SK-N-SH (cell line): ENCODE results near the gene WSB2. TPM values are rescaled to one million over a fixed set of nuclear protein-coding genes. Genes with fewer than 3 reads are reported as not detected.

Source experiments
- CTCF ChIA-PET: fragments of 300-600, 350-600 bp; formaldehyde crosslinking; extraction: SDS; loops from one replicate; lab custom pipeline; 2021; lab: Yijun Ruan, JAX
- POLR2A ChIA-PET: fragments of 350-600 bp; sonication (Branson Sonifier 250); formaldehyde crosslinking; extraction: SDS; loops from one replicate; lab custom pipeline; 2020; ENCODE audit warnings: antibody characterized with exemption, inconsistent platforms; lab: Yijun Ruan, JAX
- DNase-seq: peaks from one replicate; pipeline ENCODE4 v3.0.0; 2012
- H2AFZ ChIP-seq: fragments of 200-600 bp; sonication (generic); 2 replicates; pipeline ENCODE4 v1.8.1; 2016; ENCODE audit warnings: antibody characterized with exemption, mild to moderate bottlenecking, low read depth
- H3F3A ChIP-seq: fragments of 200-600 bp; sonication (generic); replicated peaks from 2 replicates; pipeline ENCODE3; 2016; ENCODE audit warnings: antibody characterized with exemption, mild to moderate bottlenecking; ENCODE audit not compliant: insufficient read depth
- H3K27ac ChIP-seq, 2 experiments: fragments of 200-500 bp in 1 of 2; fragments of 200-600 bp in 1 of 2; sonication (Bioruptor generic) in 1 of 2; sonication (generic), shearing (Covaris generic) in 1 of 2; 2 replicates each; pipeline versions ENCODE4 v1.5.1 to v1.6.1; 2014 to 2016; ENCODE audit warnings: low read depth in 2 of 2, inconsistent platforms in 1 of 2, low read length in 1 of 2, mild to moderate bottlenecking in 1 of 2, mixed read lengths in 1 of 2
- H3K27me3 ChIP-seq: fragments of 200-600 bp; sonication (generic), shearing (Covaris generic); 2 replicates; pipeline ENCODE4 v1.6.1; 2016; ENCODE audit warnings: mixed run types; ENCODE audit not compliant: insufficient read depth
- H3K36me3 ChIP-seq, 2 experiments: fragments of 200-500 bp in 1 of 2; fragments of 200-600 bp in 1 of 2; sonication (Bioruptor generic) in 1 of 2; sonication (generic) in 1 of 2; replicated peaks in 1 of 2; 2 replicates each; pipeline versions ENCODE3 to v1.5.1; 2014 to 2016; ENCODE audit warnings: low read length in 1 of 2, mild to moderate bottlenecking in 1 of 2; ENCODE audit not compliant: insufficient read depth in 2 of 2, control insufficient read depth in 1 of 2
- H3K4me1 ChIP-seq, 2 experiments: fragments of 200-500 bp in 1 of 2; fragments of 200-600 bp in 1 of 2; sonication (Bioruptor generic) in 1 of 2; sonication (generic), shearing (Covaris generic) in 1 of 2; 2 replicates each; pipeline versions ENCODE4 v1.5.1 to v1.6.1; 2014 to 2016; ENCODE audit warnings: low read depth in 1 of 2, low read length in 1 of 2, mixed run types in 1 of 2; ENCODE audit not compliant: insufficient read depth in 2 of 2, control insufficient read depth in 1 of 2
- H3K4me2 ChIP-seq: fragments of 200-600 bp; sonication (generic), shearing (Covaris generic); 2 replicates; pipeline ENCODE4 v1.6.1; 2017; ENCODE audit warnings: mixed run types
- H3K4me3 ChIP-seq, 2 experiments: fragments of 200-500 bp in 1 of 2; fragments of 200-600 bp in 1 of 2; sonication (Bioruptor generic) in 1 of 2; sonication (generic), shearing (Covaris generic) in 1 of 2; 2 replicates each; pipeline versions ENCODE4 v1.5.1 to v1.8.1; 2014 to 2016; ENCODE audit warnings: low read depth in 2 of 2, inconsistent platforms in 1 of 2, low read length in 1 of 2, mild to moderate bottlenecking in 1 of 2, mixed read lengths in 1 of 2, moderate library complexity in 1 of 2
- H3K79me2 ChIP-seq: fragments of 200-600 bp; sonication (generic); 2 replicates; pipeline ENCODE4 v1.8.1; 2017; ENCODE audit warnings: mild to moderate bottlenecking; ENCODE audit not compliant: insufficient read depth
- H3K9ac ChIP-seq: fragments of 200-600 bp; sonication (generic); 2 replicates; pipeline ENCODE4 v1.6.1; 2017; ENCODE audit warnings: mixed run types
- H3K9me2 ChIP-seq: fragments of 200-600 bp; sonication (generic); 2 replicates; pipeline ENCODE4 v1.6.1; 2017; ENCODE audit warnings: mixed run types
- H3K9me3 ChIP-seq: fragments of 200-600 bp; sonication (generic); 2 replicates; pipeline ENCODE4 v1.6.1; 2017; ENCODE audit warnings: mixed run types, mild to moderate bottlenecking, moderate library complexity
- H4K20me1 ChIP-seq: fragments of 200-600 bp; sonication (generic); 2 replicates; pipeline ENCODE4 v1.6.1; 2017; ENCODE audit warnings: mild to moderate bottlenecking, mixed run types; ENCODE audit not compliant: insufficient read depth
- CHD2 ChIP-seq: fragments of 150-350 bp; IDR thresholded peaks from 2 replicates; pipeline ENCODE4 v1.6.1; 2018; ENCODE audit warnings: low read length; ENCODE audit not compliant: partially characterized antibody
- ELF1 ChIP-seq: IDR thresholded peaks from 2 replicates; pipeline ENCODE4 v1.4.0; 2012
- EP300 ChIP-seq, 2 experiments: IDR thresholded peaks; 2 replicates each; pipeline versions ENCODE4 v1.4.0 to v1.6.1; 2012; ENCODE audit warnings: borderline replicate concordance in 1 of 2, low read depth in 1 of 2, low read length in 1 of 2
- FOSL2 ChIP-seq: IDR thresholded peaks from 2 replicates; pipeline ENCODE4 v1.4.0; 2012; ENCODE audit warnings: low read depth, mild to moderate bottlenecking, moderate library complexity, borderline replicate concordance
- FOXJ3 ChIP-seq: sonication (generic); formaldehyde crosslinking; IDR thresholded peaks from 2 replicates; pipeline ENCODE4 v1.5.1; 2020; ENCODE audit warnings: mild to moderate bottlenecking, missing genetic modification reagents
- GABPA ChIP-seq: IDR thresholded peaks from 2 replicates; pipeline ENCODE4 v1.4.0; 2012; ENCODE audit warnings: low read depth, mild to moderate bottlenecking
- MXI1 ChIP-seq: IDR thresholded peaks from 2 replicates; pipeline ENCODE4 v1.6.1; 2012; ENCODE audit warnings: mild to moderate bottlenecking, low read depth, low read length, improper control_type of control experiment
- NFIC ChIP-seq: IDR thresholded peaks from 2 replicates; pipeline ENCODE4 v1.4.0; 2012; ENCODE audit warnings: borderline replicate concordance
- POLR2AphosphoS5 ChIP-seq: IDR thresholded peaks from 2 replicates; pipeline ENCODE4 v1.6.1; 2012; ENCODE audit warnings: low read depth, low read length
- RAD21 ChIP-seq: IDR thresholded peaks from 2 replicates; pipeline ENCODE4 v1.6.1; 2012; ENCODE audit warnings: mild to moderate bottlenecking, low read length
- RCOR1 ChIP-seq: fragments of 150-350 bp; IDR thresholded peaks from 2 replicates; pipeline ENCODE4 v1.6.1; 2017; ENCODE audit warnings: antibody characterized with exemption, low read length
- SIN3A ChIP-seq: IDR thresholded peaks from 2 replicates; pipeline ENCODE4 v1.6.1; 2012; ENCODE audit warnings: low read depth, mild to moderate bottlenecking, low read length, moderate library complexity, borderline replicate concordance
- SMC3 ChIP-seq: IDR thresholded peaks from 2 replicates; pipeline ENCODE4 v1.6.1; 2012; ENCODE audit warnings: low read depth, low read length, improper control_type of control experiment
- TAF1 ChIP-seq: IDR thresholded peaks from 2 replicates; pipeline ENCODE4 v1.6.1; 2012; ENCODE audit warnings: low read depth, mild to moderate bottlenecking, low read length, moderate library complexity, borderline replicate concordance
- WGBS: methylation state at CpG from one replicate; pipeline ENCODE4 v1.1.6; 2017; ENCODE audit warnings: low lambda C conversion rate; 5-methylcytosine and 5-hydroxymethylcytosine counted together
- polyA plus RNA-seq, 3 experiments: library from polyadenylated mRNA; depleted of rRNA; stranded (reverse); fragments of >200 nt; gene quantifications; 2 replicates each; pipeline ENCODE4 v1.2.3, GENCODE V29; 2012
- TF ChIP-seq, protein P1 (sequence below): IDR thresholded peaks from 2 replicates; pipeline ENCODE4; 2012
- TF ChIP-seq, protein P2 (sequence below): IDR thresholded peaks from 2 replicates; pipeline ENCODE4 v1.4.0; 2012; ENCODE audit warnings: low read depth
- TF ChIP-seq, protein P3 (sequence below): IDR thresholded peaks from 2 replicates; pipeline ENCODE4 v1.4.0; 2012; ENCODE audit warnings: low read depth, borderline replicate concordance
- TF ChIP-seq, protein P4 (sequence below): fragments of 200-600 bp; sonication (generic); IDR thresholded peaks from 2 replicates; pipeline ENCODE4 v1.6.1; 2017; ENCODE audit warnings: antibody characterized with exemption, mild to moderate bottlenecking, moderate library complexity

Gene WSB2
- polyA plus RNA-seq, 1 of the 3 experiments (the other 2 are of a cell fraction) = 54.4 TPM

DNA sequence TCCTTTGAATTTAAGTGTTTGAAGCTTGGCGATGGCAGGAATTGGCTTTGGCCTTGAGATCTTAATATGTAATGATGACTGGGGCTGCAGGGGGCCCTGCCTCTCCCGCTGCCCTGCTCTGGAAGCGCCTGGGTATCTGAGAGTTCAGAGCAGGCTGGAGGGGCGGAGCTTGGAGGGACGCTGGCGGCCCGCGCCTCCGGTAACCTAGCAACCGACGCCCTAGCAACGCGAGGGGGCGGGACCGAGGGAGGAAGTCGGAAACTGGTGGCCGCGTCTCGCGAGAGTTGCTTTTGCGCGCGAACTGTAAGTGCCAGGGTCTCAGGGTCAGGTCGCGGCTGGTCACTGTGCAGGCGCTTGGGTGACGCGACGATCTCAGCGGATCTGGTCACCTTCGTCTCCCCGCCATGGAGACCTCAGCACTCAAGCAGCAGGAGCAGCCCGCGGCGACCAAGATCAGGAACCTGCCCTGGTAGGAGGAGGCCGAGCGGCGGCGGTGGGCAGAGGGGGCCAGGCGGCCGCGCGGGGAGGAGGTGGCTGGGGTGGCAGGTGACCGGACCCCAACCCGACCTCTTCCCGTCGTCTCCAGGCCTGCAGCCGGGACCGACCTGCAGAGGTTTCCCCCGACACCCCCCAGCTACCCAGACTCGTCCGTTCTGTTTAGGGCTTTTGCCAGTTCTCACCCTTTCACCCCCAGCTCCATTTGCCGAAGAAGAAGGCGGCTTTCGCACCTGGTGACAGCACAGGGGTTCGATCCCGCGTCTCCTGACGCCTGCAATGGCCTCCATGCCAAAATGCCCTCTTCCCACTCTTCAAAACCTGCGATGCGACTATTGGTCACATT, 44.3 kb downstream of the WSB2 start, which contains the start of gene RFC5:
Gene RFC5, plus strand, starts transcription at position 280 of the 841 bp plus-strand sequence. Its CDS starts 125 bp downstream, at position 405.
- Histone ChIP-seq H2AFZ (peak within 1 kb of the TSS; percentile 90), H3K79me2 (peaks cover 21% of the 10 kb centered on the region), H3K9ac (peak within 1 kb of the TSS; percentile 87), H3K4me2 (peak within 1 kb of the TSS; percentile 85), H3K27me3 (no peaks in the 10 kb centered on the region), H3K9me2 (no peaks in the 10 kb centered on the region), H3K4me1 (peaks cover 0 to 10% of the 10 kb centered on the region in 2 experiments; a peak in 3 of 4 replicates), H3F3A (no peaks in the 10 kb centered on the region), H3K27ac (peak within 1 kb of the TSS; percentile 9 to 63; a peak in 2 of 4 replicates), H3K4me3 (peak within 1 kb of the TSS; percentile 83 to 87), H3K36me3 (peaks cover 12 to 19% of the 10 kb centered on the region in 2 experiments), H4K20me1 (no peaks in the 10 kb centered on the region), H3K9me3 (no peaks in the 10 kb centered on the region)
- POLR2A ChIA-PET = interaction anchor here (0.6 to 1.4 kb wide), 5 partner anchors 13 to 45 kb away, joined by 3 read pairs; no protein-coding TSS in a partner anchor
- 2% methylated on average over 21 of the region's 61 CpGs for WGBS
- peak; percentile 98 for DNase-seq
- CTCF ChIA-PET = interaction anchor here (0.8 to 1.2 kb wide), 3 partner anchors 47 to 143 kb away, joined by 3 to 8 read pairs (median 3); no protein-coding TSS in a partner anchor
- TF ChIP-seq, protein P1, sequence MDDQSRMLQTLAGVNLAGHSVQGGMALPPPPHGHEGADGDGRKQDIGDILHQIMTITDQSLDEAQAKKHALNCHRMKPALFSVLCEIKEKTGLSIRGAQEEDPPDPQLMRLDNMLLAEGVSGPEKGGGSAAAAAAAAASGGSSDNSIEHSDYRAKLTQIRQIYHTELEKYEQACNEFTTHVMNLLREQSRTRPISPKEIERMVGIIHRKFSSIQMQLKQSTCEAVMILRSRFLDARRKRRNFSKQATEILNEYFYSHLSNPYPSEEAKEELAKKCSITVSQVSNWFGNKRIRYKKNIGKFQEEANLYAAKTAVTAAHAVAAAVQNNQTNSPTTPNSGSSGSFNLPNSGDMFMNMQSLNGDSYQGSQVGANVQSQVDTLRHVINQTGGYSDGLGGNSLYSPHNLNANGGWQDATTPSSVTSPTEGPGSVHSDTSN = no peak
- TF ChIP-seq SIN3A = peak; percentile 99
- peak; percentile 79 for TF ChIP-seq TAF1
- TF ChIP-seq RAD21 = peak; percentile 15
- peak; percentile 77 for TF ChIP-seq GABPA
- TF ChIP-seq CHD2 = peak; percentile 100
- TF ChIP-seq SMC3 = no peak
- TF ChIP-seq, protein P2, sequence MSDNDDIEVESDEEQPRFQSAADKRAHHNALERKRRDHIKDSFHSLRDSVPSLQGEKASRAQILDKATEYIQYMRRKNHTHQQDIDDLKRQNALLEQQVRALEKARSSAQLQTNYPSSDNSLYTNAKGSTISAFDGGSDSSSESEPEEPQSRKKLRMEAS = peak; percentile 69; the same call in 1 of the 2 replicates
- TF ChIP-seq NFIC = no peak
- TF ChIP-seq RCOR1 = 0 out of 2 replicates have a peak, but pooled peaks have one; percentile 14
- TF ChIP-seq EP300 (IDR thresholded peaks at IDR 0.05; ENCODE audit: borderline replicate concordance in 1 of 2, low read depth in 1 of 2, low read length in 1 of 2) = no peak
- TF ChIP-seq ELF1 = peak; percentile 72
- no peak for TF ChIP-seq FOSL2
- TF ChIP-seq, protein P3, sequence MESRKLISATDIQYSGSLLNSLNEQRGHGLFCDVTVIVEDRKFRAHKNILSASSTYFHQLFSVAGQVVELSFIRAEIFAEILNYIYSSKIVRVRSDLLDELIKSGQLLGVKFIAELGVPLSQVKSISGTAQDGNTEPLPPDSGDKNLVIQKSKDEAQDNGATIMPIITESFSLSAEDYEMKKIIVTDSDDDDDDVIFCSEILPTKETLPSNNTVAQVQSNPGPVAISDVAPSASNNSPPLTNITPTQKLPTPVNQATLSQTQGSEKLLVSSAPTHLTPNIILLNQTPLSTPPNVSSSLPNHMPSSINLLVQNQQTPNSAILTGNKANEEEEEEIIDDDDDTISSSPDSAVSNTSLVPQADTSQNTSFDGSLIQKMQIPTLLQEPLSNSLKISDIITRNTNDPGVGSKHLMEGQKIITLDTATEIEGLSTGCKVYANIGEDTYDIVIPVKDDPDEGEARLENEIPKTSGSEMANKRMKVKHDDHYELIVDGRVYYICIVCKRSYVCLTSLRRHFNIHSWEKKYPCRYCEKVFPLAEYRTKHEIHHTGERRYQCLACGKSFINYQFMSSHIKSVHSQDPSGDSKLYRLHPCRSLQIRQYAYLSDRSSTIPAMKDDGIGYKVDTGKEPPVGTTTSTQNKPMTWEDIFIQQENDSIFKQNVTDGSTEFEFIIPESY = peak; percentile 99
- peak; percentile 80 for TF ChIP-seq POLR2AphosphoS5
- TF ChIP-seq, protein P4, sequence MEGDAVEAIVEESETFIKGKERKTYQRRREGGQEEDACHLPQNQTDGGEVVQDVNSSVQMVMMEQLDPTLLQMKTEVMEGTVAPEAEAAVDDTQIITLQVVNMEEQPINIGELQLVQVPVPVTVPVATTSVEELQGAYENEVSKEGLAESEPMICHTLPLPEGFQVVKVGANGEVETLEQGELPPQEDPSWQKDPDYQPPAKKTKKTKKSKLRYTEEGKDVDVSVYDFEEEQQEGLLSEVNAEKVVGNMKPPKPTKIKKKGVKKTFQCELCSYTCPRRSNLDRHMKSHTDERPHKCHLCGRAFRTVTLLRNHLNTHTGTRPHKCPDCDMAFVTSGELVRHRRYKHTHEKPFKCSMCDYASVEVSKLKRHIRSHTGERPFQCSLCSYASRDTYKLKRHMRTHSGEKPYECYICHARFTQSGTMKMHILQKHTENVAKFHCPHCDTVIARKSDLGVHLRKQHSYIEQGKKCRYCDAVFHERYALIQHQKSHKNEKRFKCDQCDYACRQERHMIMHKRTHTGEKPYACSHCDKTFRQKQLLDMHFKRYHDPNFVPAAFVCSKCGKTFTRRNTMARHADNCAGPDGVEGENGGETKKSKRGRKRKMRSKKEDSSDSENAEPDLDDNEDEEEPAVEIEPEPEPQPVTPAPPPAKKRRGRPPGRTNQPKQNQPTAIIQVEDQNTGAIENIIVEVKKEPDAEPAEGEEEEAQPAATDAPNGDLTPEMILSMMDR = no peak
- TF ChIP-seq MXI1 = peak; percentile 99
- TF ChIP-seq FOXJ3 (CRISPR knock-in tag) = 0 out of 2 replicates have a peak, but pooled peaks have one; percentile 45
